GM12878 (cell line): ENCODE data around the gene ADGRB2. TPM values are rescaled to one million over a fixed set of nuclear protein-coding genes. Genes with fewer than 3 reads are reported as not detected.
A peak's percentile ranks its signal among the peaks of the same experiment; 100 is the strongest.

Source experiments
- BCLAF1 ChIP-seq: fragments of 450-650 bp; IDR thresholded peaks from 2 replicates; pipeline ENCODE4 v1.6.1; 2017; ENCODE audit warnings: antibody characterized with exemption, mild to moderate bottlenecking, moderate library complexity
- CREM ChIP-seq: IDR thresholded peaks from 2 replicates; pipeline ENCODE4 v1.6.1; 2014; ENCODE audit warnings: antibody characterized with exemption, low read depth
- IRF3 ChIP-seq: fragments of 450-650 bp; IDR thresholded peaks from 2 replicates; pipeline ENCODE4 v1.6.1; 2014; ENCODE audit warnings: mild to moderate bottlenecking
- KAT2A ChIP-seq: conservative IDR thresholded peaks from 2 replicates; pipeline ENCODE4 v1.6.1; 2011; ENCODE audit warnings: low read depth, low read length; ENCODE audit not compliant: control insufficient read depth
- MTA2 ChIP-seq: fragments of 450-650 bp; IDR thresholded peaks from 2 replicates; pipeline ENCODE4 v1.6.1; 2016; ENCODE audit warnings: low read depth, mild to moderate bottlenecking, moderate library complexity
- NBN ChIP-seq: fragments of 450-650 bp; IDR thresholded peaks from 2 replicates; pipeline ENCODE4 v1.6.1; 2016
- NFYB ChIP-seq: IDR thresholded peaks from 2 replicates; pipeline ENCODE4 v1.6.1; 2011; ENCODE audit warnings: low read depth, mild to moderate bottlenecking, low read length, improper control_type of control experiment, moderate library complexity; ENCODE audit not compliant: insufficient read depth
- NR2C1 ChIP-seq: fragments of 450-650 bp; IDR thresholded peaks from 2 replicates; pipeline ENCODE4 v1.6.1; 2017; ENCODE audit warnings: antibody characterized with exemption, mild to moderate bottlenecking, moderate library complexity
- PAX5 ChIP-seq: IDR thresholded peaks from 2 replicates; pipeline ENCODE4 v1.6.1; 2011; ENCODE audit warnings: low read depth, low read length, borderline replicate concordance
- RAD51 ChIP-seq: fragments of 450-650 bp; IDR thresholded peaks from 2 replicates; pipeline ENCODE4 v1.6.1; 2016; ENCODE audit warnings: moderate library complexity, mild to moderate bottlenecking, inconsistent platforms
- RBBP5 ChIP-seq: fragments of 200-600 bp; sonication (generic); conservative IDR thresholded peaks from 2 replicates; pipeline ENCODE4 v1.6.1; 2016
- RUNX3 ChIP-seq: IDR thresholded peaks from 2 replicates; pipeline ENCODE4 v1.6.1; 2012; ENCODE audit warnings: low read length, inconsistent platforms
- SIX5 ChIP-seq: IDR thresholded peaks from 2 replicates; pipeline ENCODE4 v1.6.1; 2011; ENCODE audit warnings: mild to moderate bottlenecking, low read depth, low read length, moderate library complexity; ENCODE audit not compliant: severe bottlenecking
- SREBF1 ChIP-seq: IDR thresholded peaks from 2 replicates; pipeline ENCODE4 v1.6.1; 2012; ENCODE audit warnings: mild to moderate bottlenecking, low read length
- STAT1 ChIP-seq: fragments of 450-650 bp; conservative IDR thresholded peaks from 2 replicates; pipeline ENCODE4 v1.6.1; 2014; ENCODE audit warnings: antibody characterized with exemption, mild to moderate bottlenecking
- YBX1 ChIP-seq: fragments of 450-650 bp; IDR thresholded peaks from 2 replicates; pipeline ENCODE4 v1.6.1; 2016; ENCODE audit warnings: antibody characterized with exemption
- ZBTB4 ChIP-seq: fragments of 450-650 bp; formaldehyde crosslinking; IDR thresholded peaks from 2 replicates; pipeline ENCODE4 v1.4.0; 2022; ENCODE audit warnings: mild to moderate bottlenecking, moderate library complexity
- ZNF622 ChIP-seq: fragments of 450-650 bp; IDR thresholded peaks from 2 replicates; pipeline ENCODE4 v1.6.1; 2017; ENCODE audit warnings: mild to moderate bottlenecking, inconsistent platforms
- polyA plus RNA-seq, 11 experiments: library from polyadenylated mRNA; depleted of rRNA in 4 of 11; unstranded in 6 of 11; stranded (reverse) in 5 of 11; fragments of >200 nt; fragmentation: Nextera tagmentation in 4 of 11; fragmentation: Illumina TruSeq in 1 of 11; extraction: Ambion mirVana in 4 of 11; extraction: Trizol in 1 of 11; gene quantifications; 1 replicate in 1 of 11; 2 replicates in 10 of 11; pipeline versions ENCODE4 v1.2.1 to v1.2.3, GENCODE V29; 2011 to 2016; ENCODE audit warnings: inconsistent platforms in 2 of 11, missing spikeins in 2 of 11, low read depth in 1 of 11
- total RNA-seq, 4 experiments: library from RNA; depleted of rRNA in 3 of 4; stranded (reverse); fragments of >200 nt in 3 of 4; fragmentation: Illumina TruSeq in 1 of 4; extraction: Trizol in 1 of 4; gene quantifications; 2 replicates each; pipeline versions ENCODE4 v1.2.1 to v1.2.3, GENCODE V29; 2013 to 2021
- TF ChIP-seq, protein P1 (sequence below): IDR thresholded peaks from 2 replicates; pipeline ENCODE4 v1.6.1; 2011; ENCODE audit warnings: low read depth, mild to moderate bottlenecking, low read length, moderate library complexity, borderline replicate concordance; ENCODE audit errors: extremely low read depth
- TF ChIP-seq, protein P2 (sequence below): IDR thresholded peaks from 2 replicates; pipeline ENCODE4 v1.6.1; 2011; ENCODE audit warnings: low read depth, low read length, improper control_type of control experiment, borderline replicate concordance
- TF ChIP-seq, protein P3 (sequence below): IDR thresholded peaks from 2 replicates; pipeline ENCODE4 v1.6.1; 2011; ENCODE audit warnings: borderline replicate concordance, low read depth, mild to moderate bottlenecking, moderate library complexity, mixed read lengths, low read length; ENCODE audit not compliant: insufficient read depth; ENCODE audit errors: extremely low read length

ADGRB2 gene
- total and polyA plus RNA-seq, 10 of the 15 experiments (the other 5 are each of a cell fraction or from before 2014, with no cell fraction given): 0.11 to 0.33 (median 0.18) TPM; not detected in 4

DNA sequence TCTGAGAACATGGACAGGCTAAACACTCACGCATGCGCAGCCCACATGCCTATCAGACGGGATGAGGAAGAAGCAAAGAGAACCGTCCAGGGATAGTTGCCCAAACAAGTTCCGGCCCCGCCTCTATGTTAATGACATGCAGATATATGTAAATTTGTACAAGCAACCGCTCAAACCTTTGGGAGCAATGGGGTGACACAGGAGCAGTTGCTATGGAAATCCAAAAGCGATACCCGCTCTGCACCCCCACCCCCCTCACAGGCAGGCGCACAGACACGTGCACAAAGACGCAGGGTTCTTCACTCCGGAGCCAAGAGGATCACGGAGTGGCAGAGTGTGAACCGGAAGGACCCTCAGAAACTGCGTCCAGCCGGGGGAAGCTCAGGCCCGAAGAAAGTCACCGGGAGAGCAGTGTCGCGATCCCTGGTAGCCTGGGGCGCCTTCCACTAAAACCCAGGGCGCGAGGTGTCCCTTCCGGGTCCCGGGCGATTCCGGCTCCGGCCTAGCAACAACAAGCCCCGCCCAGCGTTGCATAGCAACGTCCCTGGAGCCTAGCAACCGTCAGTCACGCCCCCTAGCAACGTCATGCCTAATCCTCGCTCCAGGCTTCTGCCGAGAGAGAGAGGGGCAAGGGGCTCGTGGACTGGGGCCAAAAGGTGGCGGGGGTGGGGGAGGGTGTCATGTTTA is 24.1 kb upstream of the ADGRB2 start (continued):
- TF ChIP-seq, protein P1, sequence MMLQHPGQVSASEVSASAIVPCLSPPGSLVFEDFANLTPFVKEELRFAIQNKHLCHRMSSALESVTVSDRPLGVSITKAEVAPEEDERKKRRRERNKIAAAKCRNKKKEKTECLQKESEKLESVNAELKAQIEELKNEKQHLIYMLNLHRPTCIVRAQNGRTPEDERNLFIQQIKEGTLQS: no peak
- TF ChIP-seq ZNF622 (no peak), MTA2 (no peak; the same call in 1 of the 2 replicates), RAD51 (0 out of 2 replicates have a peak, but pooled peaks have one; percentile 11), CREM (no peak), NR2C1 (no peak), STAT1 (peak; percentile 62; the same call in 1 of the 2 replicates), NBN (no peak; the same call in none of the 2 replicates), BCLAF1 (0 out of 2 replicates have a peak, but pooled peaks have one; percentile 15), YBX1 (no peak), PAX5 (no peak), RBBP5 (no peak), IRF3 (no peak), NFYB (no peak), SIX5 (peak; percentile 9), RUNX3 (no peak), KAT2A (no peak), SREBF1 (no peak), ZBTB4 (CRISPR knock-in tag) (no peak)
- TF ChIP-seq, protein P2, sequence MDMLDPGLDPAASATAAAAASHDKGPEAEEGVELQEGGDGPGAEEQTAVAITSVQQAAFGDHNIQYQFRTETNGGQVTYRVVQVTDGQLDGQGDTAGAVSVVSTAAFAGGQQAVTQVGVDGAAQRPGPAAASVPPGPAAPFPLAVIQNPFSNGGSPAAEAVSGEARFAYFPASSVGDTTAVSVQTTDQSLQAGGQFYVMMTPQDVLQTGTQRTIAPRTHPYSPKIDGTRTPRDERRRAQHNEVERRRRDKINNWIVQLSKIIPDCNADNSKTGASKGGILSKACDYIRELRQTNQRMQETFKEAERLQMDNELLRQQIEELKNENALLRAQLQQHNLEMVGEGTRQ: no peak; the same call in 1 of the 2 replicates
- TF ChIP-seq, protein P3, sequence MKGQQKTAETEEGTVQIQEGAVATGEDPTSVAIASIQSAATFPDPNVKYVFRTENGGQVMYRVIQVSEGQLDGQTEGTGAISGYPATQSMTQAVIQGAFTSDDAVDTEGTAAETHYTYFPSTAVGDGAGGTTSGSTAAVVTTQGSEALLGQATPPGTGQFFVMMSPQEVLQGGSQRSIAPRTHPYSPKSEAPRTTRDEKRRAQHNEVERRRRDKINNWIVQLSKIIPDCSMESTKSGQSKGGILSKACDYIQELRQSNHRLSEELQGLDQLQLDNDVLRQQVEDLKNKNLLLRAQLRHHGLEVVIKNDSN: peak; percentile 11
